HG02759 (cell line): ENCODE results near the gene B9D2.
A peak's percentile ranks its signal among the peaks of the same experiment; 100 is the strongest.
"Not testable (repeated sequence)": the region's sequence is repeated elsewhere in the genome, so short reads cannot be mapped to it uniquely, and the experiment has no call there.

ENCODE experiments used
- ATAC-seq: cut with Tn5 transposase; IDR thresholded peaks from one replicate; pipeline ENCODE4 v1.9.1; 2021; ENCODE audit warnings: mild to moderate bottlenecking, moderate library complexity; ENCODE audit not compliant: unreplicated experiment

The B9D2 gene

GRCh38 chr19:41356984-41357739 is 6.8 kb downstream of the B9D2 start:
- no peak for ATAC-seq

- no peak for ATAC-seq
Observed at GRCh38 chr19:41355802-41356201, 8.1 kb downstream of the B9D2 start.

GRCh38 chr19:41355035-41355434 is 8.9 kb downstream of the B9D2 start:
- no peak for ATAC-seq

- ATAC-seq: no peak
Observed at GRCh38 chr19:41354343-41354953, 9.5 kb downstream of the B9D2 start.

- ATAC-seq: peak; percentile 54
Observed at GRCh38 chr19:41353466-41354342, 10.2 kb downstream of the B9D2 start, which contains the start of gene TGFB1. TGFB1 (minus strand) TSS chr19:41353922; CDS start chr19:41353044, 878 bp downstream.

GRCh38 chr19:41352609-41353465 is 11.1 kb downstream of the B9D2 start:
- ATAC-seq: no peak

GRCh38 chr19:41352279-41352608 is 11.7 kb downstream of the B9D2 start:
- ATAC-seq: no peak

GRCh38 chr19:41351339-41352245 is 12.4 kb downstream of the B9D2 start:
- peak; percentile 49 for ATAC-seq

GRCh38 chr19:41350735-41351338 is 13.1 kb downstream of the B9D2 start:
- peak; percentile 4 for ATAC-seq

- not testable (repeated sequence) for ATAC-seq
Observed at GRCh38 chr19:41346916-41347315, 17.0 kb downstream of the B9D2 start.

GRCh38 chr19:41344162-41344561 is 19.8 kb downstream of the B9D2 start:
- no peak for ATAC-seq

GRCh38 chr19:41341669-41342490 is 22.1 kb downstream of the B9D2 start:
- no peak for ATAC-seq

GRCh38 chr19:41339936-41340335 is 24.0 kb downstream of the B9D2 start:
- ATAC-seq: no peak

- ATAC-seq: no peak
Observed at GRCh38 chr19:41335467-41335866, 28.5 kb downstream of the B9D2 start.

GRCh38 chr19:41334793-41335192 is 29.2 kb downstream of the B9D2 start:
- no peak for ATAC-seq

GRCh38 chr19:41332468-41332867 is 31.5 kb downstream of the B9D2 start:
- no peak for ATAC-seq

- ATAC-seq: no peak
Observed at GRCh38 chr19:41332000-41332399, 31.9 kb downstream of the B9D2 start.

- ATAC-seq: no peak
Observed at GRCh38 chr19:41330946-41331678, 32.8 kb downstream of the B9D2 start.
